ENCODE results near the gene DEGS1. TPM values are rescaled to one million over a fixed set of nuclear protein-coding genes. Genes with fewer than 3 reads are reported as not detected.

The DEGS1 gene
- total RNA-seq, 1 experiment from 2014 or later, result 20.0 TPM

DNA sequence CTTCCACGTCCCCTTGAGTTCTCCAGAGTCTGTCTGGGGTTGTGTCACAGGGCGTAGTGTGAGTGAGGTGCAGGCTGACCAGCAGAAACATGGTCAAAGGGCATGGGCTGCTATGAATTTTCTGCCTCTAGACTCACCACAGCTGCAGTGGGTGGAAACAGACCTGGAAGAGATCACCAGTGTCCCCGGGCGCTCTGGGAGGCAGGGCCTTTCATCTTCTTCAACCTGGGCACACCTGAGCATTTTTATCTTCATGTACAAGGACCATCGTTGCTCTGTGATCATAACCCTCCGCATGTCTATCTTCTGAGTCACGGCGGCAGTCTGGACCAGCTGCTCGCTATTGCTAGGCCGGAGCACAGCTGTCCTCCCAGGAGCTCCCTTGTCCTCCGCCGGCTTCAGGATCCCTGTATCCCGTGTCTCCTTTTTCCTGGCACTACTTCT, 29.6 kb downstream of the DEGS1 start:
- peaks cover 39% of the 10 kb centered on the region for H3K4me1 ChIP-seq (replicated peaks; ENCODE audit: insufficient read depth)
- no peaks in the 10 kb centered on the region for H3K79me2 ChIP-seq (ENCODE audit: low read depth)
- no peak for TF ChIP-seq EZH2 (IDR thresholded peaks at IDR 0.05; ENCODE audit: low read depth)
- TF ChIP-seq, protein P1, sequence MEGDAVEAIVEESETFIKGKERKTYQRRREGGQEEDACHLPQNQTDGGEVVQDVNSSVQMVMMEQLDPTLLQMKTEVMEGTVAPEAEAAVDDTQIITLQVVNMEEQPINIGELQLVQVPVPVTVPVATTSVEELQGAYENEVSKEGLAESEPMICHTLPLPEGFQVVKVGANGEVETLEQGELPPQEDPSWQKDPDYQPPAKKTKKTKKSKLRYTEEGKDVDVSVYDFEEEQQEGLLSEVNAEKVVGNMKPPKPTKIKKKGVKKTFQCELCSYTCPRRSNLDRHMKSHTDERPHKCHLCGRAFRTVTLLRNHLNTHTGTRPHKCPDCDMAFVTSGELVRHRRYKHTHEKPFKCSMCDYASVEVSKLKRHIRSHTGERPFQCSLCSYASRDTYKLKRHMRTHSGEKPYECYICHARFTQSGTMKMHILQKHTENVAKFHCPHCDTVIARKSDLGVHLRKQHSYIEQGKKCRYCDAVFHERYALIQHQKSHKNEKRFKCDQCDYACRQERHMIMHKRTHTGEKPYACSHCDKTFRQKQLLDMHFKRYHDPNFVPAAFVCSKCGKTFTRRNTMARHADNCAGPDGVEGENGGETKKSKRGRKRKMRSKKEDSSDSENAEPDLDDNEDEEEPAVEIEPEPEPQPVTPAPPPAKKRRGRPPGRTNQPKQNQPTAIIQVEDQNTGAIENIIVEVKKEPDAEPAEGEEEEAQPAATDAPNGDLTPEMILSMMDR (conservative IDR thresholded peaks at IDR 0.05), result no peak
- no peaks in the 10 kb centered on the region for H3K9me3 ChIP-seq (ENCODE audit: insufficient read depth, low read depth)
- peaks cover 27% of the 10 kb centered on the region for H3F3A ChIP-seq (ENCODE audit: insufficient read depth, low read depth)
- no peaks in the 10 kb centered on the region for H3K36me3 ChIP-seq (ENCODE audit: low read depth)
- H3K9me2 ChIP-seq (ENCODE audit: insufficient read depth), result no peaks in the 10 kb centered on the region
- intact Hi-C loops (cut with micrococcal nuclease; ENCODE audit: unreplicated experiment), result loop anchor here (1.0 to 5.0 kb wide), 4 partner anchors 8 to 510 kb away; partner anchors contain the start of gene DEGS1
- H3K27me3 ChIP-seq (ENCODE audit: insufficient read depth, low read depth), result no peaks in the 10 kb centered on the region
- ChIA-PET POLR2A (ENCODE audit: unreplicated experiment) (interaction anchor here (0.5 to 0.7 kb wide), 5 partner anchors 30 to 1711 kb away, joined by 3 to 16 read pairs (median 4); partner anchors contain the start of genes DEGS1 and PYCR2), CTCF (interaction anchor here (0.6 to 0.7 kb wide), 2 partner anchors 44 to 531 kb away, joined by 3 to 4 read pairs; no protein-coding TSS in a partner anchor)
- peak overlapping the region; percentile 80 for H3K27ac ChIP-seq
- no peaks in the 10 kb centered on the region for H4K20me1 ChIP-seq (ENCODE audit: insufficient read depth)
- H3K4me2 ChIP-seq, result peak overlapping the region; percentile 69
- DNase-seq, result peak; percentile 94
- no peak overlapping the region for H2AFZ ChIP-seq
- H3K4me3 ChIP-seq, result no peak overlapping the region
- BruUV-seq (replicated peaks), result no TSS peak

DNA sequence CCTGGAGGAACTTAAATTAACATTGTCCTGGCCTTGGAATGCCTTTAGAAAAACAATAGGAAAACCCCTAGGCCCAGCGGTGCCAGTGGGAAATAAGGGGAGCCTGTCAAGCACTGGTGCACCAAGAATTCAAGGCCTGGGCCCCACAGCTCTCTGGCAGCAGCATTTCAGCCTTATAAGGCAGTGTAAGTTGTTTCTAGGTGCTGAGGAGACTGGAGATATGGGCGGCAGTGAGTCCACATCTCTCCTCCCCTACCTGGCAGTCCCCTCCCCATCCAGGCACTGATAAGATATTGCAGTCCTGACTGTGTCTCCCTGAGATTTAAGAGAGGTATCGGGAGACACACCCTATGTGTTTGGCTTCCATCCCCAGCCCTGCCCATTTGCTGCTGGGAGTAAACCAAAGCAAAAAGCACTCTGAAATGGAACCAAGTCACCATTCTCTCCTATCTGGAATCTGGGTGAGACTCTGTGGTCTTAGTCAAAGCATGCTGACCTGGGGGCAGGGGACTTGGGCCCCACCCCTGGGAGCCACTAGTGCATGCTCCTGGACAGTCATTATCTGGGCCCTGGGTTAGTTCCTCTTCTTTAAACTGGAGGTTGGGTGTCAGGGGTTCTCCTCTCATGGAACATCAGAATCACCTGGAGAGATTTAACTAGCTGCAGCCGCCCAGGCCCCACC, 30.5 kb downstream of the DEGS1 start:
- no TSS peak for BruUV-seq (replicated peaks)
- H3F3A ChIP-seq (ENCODE audit: insufficient read depth, low read depth), result peaks cover 27% of the 10 kb centered on the region
- H3K79me2 ChIP-seq (ENCODE audit: low read depth), result no peaks in the 10 kb centered on the region
- ChIA-PET POLR2A (ENCODE audit: unreplicated experiment) (interaction anchor here (0.5 to 0.7 kb wide), 4 partner anchors 9 to 500 kb away, joined by 3 to 16 read pairs (median 4); no protein-coding TSS in a partner anchor), CTCF (interaction anchor here (0.7 kb wide), 2 partner anchors 8 to 45 kb away, joined by 4 read pairs; no protein-coding TSS in a partner anchor)
- no peaks in the 10 kb centered on the region for H3K9me3 ChIP-seq (ENCODE audit: insufficient read depth, low read depth)
- no peak overlapping the region for H2AFZ ChIP-seq
- H3K9me2 ChIP-seq (ENCODE audit: insufficient read depth), result no peaks in the 10 kb centered on the region
- TF ChIP-seq, protein P1 (conservative IDR thresholded peaks at IDR 0.05), result no peak
- no peak for TF ChIP-seq EZH2 (IDR thresholded peaks at IDR 0.05; ENCODE audit: low read depth)
- peak overlapping the region; percentile 69 for H3K4me2 ChIP-seq
- H3K27ac ChIP-seq, result peak overlapping the region; percentile 80
- H3K4me1 ChIP-seq (replicated peaks; ENCODE audit: insufficient read depth), result peaks cover 39% of the 10 kb centered on the region
- H4K20me1 ChIP-seq (ENCODE audit: insufficient read depth), result no peaks in the 10 kb centered on the region
- intact Hi-C loops (cut with micrococcal nuclease; ENCODE audit: unreplicated experiment), result loop anchor here (2.0 to 5.0 kb wide), 2 partner anchors 45 to 511 kb away; no protein-coding TSS in a partner anchor
- H3K27me3 ChIP-seq (ENCODE audit: insufficient read depth, low read depth), result no peaks in the 10 kb centered on the region
- H3K4me3 ChIP-seq, result no peak overlapping the region
- H3K36me3 ChIP-seq (ENCODE audit: low read depth), result no peaks in the 10 kb centered on the region
- DNase-seq, result peak; percentile 71 to 74

DNA sequence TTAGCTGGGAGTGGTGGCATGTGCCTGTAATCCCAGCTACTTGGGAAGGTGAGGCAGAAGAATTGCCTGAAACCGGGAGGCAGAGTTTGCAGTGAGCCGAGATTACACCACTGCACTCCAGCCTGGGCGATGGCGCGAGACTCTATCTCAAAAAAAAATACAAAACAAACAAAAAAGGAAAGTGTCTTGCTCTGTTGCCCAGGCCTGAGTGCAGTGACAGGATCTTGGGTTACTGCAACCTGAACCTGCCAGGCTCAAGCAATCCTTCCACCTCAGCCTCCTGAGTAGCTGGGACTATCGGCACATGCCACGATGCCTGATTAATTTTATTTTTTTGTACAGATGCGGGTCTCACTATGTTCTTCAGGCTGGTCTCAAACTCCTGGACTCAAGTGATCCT, 33.3 kb downstream of the DEGS1 start:
- no peaks in the 10 kb centered on the region for H3K27me3 ChIP-seq (ENCODE audit: insufficient read depth, low read depth)

More for the DNA sequence above, 33.3 kb downstream of the DEGS1 start:
- no TSS peak for BruUV-seq (replicated peaks)
- Histone ChIP-seq H3K79me2 (ENCODE audit: low read depth) (no peaks in the 10 kb centered on the region), H3K9me2 (ENCODE audit: insufficient read depth) (no peaks in the 10 kb centered on the region), H3F3A (ENCODE audit: insufficient read depth, low read depth) (peaks cover 27% of the 10 kb centered on the region), H3K4me1 (replicated peaks; ENCODE audit: insufficient read depth) (peaks cover 32% of the 10 kb centered on the region), H3K27ac (no peak overlapping the region), H3K9me3 (ENCODE audit: insufficient read depth, low read depth) (no peaks in the 10 kb centered on the region), H2AFZ (no peak overlapping the region), H3K4me2 (no peak overlapping the region), H4K20me1 (ENCODE audit: insufficient read depth) (no peaks in the 10 kb centered on the region), H3K4me3 (no peak overlapping the region), H3K36me3 (ENCODE audit: low read depth) (no peaks in the 10 kb centered on the region)
- POLR2A ChIA-PET (ENCODE audit: unreplicated experiment), result no interaction called here
- TF ChIP-seq, protein P1 (conservative IDR thresholded peaks at IDR 0.05), result no peak
- TF ChIP-seq EZH2 (IDR thresholded peaks at IDR 0.05; ENCODE audit: low read depth), result no peak
- no peak for DNase-seq
- CTCF ChIA-PET, result no interaction called here
- intact Hi-C loops (cut with micrococcal nuclease; ENCODE audit: unreplicated experiment), result no loop called here
